GM18868 (cell line): ENCODE measurements around the gene NXF1.
"Not testable (repeated sequence)": the region's sequence is repeated elsewhere in the genome, so short reads cannot be mapped to it uniquely, and the experiment has no call there.

ENCODE experiments used
- ATAC-seq: cut with Tn5 transposase; IDR thresholded peaks from one replicate; pipeline ENCODE4 v1.9.1; 2021; ENCODE audit warnings: mild to moderate bottlenecking, moderate library complexity; ENCODE audit not compliant: unreplicated experiment

NXF1 gene

DNA sequence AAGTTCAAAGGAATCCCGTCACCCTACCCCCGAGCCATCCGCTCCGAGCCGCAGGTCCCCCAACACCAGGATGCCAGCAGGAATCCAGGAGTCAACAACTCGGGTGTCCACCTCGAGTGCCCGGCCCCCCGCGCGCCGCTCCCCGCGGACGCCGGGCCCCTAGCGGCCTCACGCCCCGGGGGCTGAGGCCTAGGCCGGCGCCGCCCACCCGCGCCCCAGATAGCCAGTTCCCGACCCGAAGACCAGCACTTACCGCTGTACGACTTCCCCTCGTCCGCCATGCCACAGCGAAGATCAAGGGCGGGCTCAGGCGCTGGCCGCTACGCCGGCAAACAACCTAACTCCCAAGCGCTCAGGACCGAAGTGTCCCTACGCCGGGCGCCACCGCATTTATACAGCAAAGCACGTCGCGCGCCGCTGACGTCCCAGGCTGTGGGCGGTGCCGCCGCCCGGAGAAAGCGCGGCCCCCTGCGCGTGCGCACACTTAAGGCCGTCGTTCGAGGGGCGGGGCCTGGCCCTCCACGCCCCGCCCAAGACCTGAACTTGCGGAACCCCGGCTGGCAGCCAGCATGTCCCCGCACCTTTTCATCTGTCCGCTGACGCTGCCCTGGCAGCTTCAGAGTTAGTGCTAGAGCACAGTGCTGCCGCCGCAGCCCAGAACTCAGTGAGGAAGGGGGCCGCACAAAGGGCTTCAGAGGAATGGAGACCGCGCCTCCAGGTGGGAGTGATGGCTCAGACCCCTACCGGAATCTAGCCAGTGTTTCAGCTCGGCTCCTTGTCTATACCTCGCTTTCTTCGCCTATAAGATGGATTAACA, at the start of gene NXF1:
TSS of gene NXF1 (minus strand) at position 365 of the 817 bp plus-strand sequence. CDS start at position 281, 84 bp downstream.
- peak; percentile 78 for ATAC-seq

DNA sequence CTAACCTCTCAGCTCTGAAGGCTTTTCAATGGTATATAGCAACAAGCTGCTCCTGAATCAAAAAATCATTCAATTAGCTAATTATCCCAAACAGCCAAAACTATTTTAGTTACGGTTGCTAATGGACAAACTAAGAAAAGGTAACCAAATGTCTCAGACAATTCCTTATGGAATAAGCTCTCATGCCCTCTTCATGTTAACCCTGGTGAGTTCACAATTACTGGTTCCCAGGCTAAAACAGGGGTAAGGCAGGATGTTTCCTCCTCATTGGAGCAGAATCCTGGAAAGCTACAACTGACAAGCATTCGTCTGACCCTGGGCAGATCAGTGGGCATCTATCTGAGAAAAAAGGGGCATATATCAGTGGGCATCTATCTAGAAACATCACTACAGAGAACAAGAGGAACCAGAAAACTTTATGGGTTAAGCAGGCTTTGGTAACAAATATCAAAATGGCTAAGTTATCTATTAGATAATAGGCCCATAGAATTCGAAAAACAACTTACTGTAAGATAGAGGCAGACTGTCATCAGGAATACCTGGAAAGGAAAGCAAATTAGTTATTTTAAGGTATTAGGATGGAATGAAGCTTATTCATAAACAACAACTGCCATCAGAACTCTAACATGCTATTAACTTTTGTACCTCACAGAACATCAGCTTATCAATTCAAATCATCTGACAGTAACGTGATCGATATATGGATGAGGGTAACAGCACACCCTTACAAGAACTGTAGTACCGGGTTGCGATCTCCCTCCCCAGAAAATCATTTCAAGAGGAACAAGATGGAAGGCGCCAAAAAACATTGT, 49.0 kb upstream of the NXF1 start:
- no peak for ATAC-seq

DNA sequence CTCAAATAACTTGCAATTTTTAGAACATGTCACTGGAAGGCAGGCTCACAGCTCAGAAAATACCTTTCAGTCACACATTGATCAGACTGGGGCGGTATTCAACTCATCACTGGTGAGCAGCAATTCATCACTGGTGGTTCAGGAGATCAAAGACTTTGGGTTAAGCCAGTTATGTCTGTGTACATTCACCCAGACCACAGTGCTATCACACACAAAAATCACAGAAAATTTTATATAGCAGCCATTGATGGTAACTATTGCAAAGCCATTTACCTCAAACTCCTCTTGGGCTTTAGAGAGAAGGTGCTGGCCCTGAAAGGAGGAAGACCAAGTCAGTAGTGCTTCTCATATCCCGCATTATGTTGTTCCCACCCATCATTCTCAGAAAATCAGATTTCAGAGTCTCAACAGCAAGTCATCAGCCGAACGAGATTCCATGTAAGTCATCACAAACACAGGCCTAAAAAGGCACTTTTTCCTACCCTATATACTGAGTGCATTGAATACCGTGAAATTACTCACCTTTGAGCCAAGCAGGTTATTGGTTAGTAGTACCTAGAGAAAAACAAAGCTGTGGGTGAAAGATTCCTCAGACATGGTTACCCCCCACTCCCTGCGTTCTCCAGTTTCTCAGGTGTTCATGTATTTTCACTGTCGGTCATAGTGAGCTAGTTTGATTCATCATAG, 48.2 kb upstream of the NXF1 start:
- no peak for ATAC-seq

DNA sequence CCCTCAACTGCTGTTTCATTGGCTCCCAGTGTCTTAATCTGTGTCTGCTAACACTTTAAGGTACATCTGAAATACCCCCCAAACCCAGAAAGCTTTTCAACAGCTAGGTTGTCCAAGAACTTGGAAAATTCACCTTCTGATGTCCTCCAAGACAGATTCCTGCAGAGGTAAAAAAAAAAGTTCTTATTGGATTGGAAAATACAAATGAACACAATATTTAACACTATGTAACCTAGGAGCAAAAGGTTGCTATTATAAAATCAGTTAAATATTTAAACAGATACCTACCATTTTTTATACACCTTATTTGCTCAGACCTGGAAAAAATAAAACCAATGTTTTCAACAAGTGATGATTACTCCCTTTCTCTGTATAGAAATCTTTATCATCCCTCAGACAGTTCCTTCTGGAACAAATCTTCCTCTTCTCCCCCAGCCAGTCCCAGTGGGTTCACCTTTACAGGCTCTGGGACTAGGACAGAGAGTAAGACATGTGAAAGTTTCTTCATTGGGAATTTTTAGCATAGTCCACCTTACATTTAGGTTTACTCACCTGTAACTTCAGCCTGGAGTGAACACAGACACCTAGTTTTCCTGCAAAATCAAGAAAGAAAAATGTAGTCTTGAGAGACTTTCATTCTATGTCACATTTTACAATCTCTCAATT, 47.4 kb upstream of the NXF1 start:
- ATAC-seq = no peak

DNA sequence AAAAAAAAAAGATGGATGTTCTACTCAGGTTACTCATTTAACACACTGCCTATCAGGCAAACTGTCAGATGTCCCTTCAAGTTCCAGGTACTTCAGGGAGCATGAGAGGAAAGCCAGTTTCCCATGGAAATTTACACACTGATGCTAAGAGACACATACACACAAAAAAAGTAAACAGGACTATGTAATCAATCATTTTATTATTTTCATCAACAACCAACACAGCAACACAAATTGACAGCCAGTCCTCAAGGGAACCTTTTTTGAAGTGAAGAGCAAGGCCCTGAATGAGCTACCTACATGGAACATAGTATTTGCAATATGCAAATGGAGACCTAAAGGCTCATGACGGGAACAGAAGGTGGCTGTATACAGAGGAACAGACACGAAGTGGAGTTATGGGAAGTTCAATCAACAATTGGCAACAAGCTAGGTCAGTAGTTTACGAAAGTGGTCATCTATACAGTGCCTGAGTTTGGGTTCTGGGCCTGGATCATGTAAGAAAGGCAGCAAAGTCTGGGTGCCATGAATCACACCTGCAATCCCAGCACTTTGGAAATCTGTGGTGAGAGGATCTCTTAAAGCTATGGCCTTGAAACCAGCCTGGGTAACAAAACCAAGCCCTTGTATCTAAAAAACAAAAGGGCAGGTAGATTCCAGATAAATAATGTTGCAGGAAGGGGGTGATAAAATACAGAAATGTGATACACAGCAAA, 46.7 kb upstream of the NXF1 start:
- ATAC-seq = no peak

DNA sequence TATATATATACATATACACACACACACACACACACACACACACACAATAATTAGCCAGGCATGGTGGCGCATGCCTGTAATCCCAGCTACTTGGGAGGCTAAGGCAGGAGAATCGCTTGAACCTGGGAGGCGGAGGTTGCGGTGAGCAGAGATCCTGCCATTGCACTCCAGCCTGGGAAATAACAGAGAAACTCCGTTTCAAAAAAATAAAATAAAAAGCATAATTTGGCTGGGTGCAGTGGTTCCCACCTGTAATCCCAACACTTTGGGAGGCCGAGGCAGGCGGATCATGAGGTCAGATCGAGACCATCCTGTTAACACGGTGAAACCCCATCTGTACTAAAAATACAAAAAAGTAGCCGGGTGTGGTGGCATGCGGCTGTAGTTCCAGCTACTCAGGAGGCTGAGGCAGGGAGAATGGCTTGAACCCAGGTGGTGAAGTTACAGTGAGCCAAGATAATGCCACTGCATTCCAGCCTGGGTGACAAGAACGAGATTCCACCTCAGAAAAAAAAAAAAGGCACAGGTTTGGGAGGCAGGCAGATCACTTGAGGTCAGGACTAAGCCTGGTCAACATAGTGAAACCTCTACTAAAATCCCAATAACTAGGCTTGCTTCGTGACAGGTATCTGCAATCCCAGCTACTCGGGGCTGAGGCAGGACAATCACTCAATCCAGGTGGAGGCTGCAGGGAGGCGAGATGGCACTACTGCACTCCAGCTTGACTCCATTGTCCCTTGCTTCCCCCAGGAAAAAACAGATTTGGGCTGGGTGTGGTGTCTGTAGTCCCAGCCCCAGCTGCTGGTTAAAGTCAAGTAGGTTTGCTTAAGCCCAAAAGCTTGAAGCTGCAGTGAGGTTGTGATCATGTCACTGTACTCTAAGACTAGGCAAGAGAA, 45.9 kb upstream of the NXF1 start:
- no peak for ATAC-seq

DNA sequence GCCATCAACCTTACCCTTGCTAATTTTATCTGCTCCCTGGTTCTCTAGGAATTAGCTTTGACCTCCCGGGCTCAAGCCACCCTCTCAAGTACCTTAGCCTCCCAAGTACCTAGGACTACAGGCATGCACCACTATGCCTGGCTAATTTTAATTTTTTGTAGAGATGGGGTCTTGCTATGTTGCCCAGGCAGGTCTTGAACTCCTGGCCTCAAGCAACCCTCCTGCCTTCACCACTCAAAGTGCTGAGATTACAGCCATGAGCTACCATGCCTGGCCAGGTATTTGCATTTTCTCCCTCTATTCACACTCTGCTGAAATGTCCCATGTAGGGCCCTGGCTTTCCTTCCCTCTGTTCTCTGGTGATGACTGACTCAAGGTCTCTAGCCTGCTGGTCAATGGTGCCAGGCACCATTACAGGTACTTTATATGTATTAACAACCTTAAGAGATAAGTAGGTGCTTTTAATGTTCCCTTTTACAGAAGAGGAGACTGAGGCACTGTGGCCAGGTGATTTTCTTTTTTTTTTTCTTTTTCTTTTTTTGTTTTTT, 42.6 kb upstream of the NXF1 start:
- ATAC-seq = no peak

DNA sequence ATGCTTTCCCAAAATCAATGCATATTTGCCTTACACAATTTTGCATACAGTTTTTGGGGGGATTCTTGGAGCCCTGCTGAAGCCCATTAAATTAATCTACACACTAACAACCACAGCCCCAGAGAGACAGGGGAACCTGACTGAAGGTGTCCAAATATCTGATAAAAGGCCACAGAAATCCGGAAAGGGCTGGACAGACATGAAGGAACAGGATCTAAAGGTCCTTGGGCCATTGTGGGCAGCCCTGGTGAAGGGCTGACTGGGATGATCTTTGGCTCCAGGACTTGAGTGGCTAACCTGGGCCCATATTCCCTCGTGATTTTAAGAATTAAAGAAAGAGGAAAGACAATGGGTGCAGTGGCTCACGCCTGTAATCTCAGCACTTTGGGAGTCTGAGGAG, 40.9 kb upstream of the NXF1 start:
- ATAC-seq = no peak

DNA sequence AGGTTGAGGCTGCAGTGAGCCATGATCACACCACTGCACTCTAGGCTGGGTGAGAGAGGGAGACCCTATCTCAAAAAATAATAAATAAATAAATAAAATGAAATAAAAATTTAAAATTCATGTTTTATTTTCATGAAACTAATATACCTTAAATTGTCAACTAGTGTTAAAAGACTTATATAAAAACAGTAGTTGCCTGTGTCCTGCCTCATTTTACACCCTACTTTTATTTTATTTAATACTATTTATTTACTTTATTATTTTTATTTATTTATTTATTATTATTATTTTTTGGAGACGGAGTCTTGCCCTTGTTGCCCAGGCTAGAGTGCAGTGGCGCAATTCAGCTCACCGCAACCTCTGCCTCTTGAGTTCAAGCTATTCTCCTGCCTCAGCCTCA, 38.9 kb upstream of the NXF1 start:
- no peak for ATAC-seq

DNA sequence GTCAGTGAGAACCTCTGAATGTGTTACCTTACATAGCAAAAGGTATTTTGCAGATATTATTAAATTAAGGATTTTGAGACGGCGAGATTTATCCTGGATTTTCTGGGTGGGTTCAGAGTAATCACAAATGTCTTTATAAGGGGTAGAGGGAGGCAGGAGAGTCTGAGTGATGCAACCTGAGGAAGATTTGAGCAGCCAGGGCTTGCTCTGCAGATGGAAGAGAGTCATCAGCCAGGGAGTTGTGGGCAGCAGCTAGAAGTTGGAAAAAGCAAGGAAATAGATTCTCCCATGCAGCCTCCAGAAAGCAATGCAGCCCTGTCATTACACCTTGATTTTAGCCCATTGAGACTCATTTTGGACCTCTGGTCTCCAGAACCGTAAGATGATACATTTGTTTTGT, 38.2 kb upstream of the NXF1 start:
- ATAC-seq = no peak

DNA sequence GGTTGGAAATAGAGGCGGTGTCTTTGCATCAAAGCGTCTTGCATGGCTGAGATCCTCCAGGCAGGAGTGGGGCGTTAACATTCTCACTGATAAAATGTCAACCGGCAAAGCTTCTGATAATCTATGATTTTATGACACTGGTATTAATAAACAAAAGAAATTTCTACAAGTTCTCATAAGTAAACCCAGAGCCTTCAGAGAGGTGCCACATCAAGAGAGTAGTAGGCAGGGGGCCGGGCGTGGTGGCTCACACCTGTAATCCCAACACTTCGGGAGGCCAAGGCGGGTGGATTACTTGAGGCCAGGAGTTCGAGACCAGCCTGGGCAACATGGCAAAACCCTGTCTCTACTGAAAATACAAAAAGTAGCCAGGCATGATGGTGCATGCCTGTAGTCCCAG, 37.7 kb upstream of the NXF1 start:
- ATAC-seq = not testable (repeated sequence)

DNA sequence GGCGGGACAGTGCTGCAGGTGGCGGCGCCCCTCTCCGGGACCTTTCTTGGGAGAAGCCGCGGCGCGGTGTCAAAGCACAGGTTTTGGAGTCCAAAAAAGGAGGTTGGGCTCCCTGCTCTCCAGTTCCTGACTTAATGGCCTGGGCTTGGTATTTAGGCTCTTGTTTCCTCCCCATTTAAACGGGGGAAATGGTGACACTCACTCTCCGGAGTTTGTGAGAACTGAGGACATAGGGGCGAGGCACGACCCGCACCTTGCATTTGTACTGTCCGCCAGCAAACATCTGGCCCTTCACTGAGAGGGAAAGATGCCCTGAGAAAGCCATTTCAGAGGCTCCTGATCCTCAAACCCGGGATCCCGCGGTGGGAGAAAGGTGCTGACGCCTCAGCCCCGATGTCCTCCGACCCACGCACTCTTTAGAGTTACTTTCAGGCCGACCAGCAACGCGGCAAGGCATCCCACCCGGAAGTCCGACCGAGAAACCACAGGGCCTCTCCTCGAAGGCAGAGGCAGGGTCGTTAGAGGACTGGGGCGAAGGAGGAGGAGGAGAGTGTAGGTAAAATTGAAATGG, 37.0 kb upstream of the NXF1 start:
- ATAC-seq = no peak

DNA sequence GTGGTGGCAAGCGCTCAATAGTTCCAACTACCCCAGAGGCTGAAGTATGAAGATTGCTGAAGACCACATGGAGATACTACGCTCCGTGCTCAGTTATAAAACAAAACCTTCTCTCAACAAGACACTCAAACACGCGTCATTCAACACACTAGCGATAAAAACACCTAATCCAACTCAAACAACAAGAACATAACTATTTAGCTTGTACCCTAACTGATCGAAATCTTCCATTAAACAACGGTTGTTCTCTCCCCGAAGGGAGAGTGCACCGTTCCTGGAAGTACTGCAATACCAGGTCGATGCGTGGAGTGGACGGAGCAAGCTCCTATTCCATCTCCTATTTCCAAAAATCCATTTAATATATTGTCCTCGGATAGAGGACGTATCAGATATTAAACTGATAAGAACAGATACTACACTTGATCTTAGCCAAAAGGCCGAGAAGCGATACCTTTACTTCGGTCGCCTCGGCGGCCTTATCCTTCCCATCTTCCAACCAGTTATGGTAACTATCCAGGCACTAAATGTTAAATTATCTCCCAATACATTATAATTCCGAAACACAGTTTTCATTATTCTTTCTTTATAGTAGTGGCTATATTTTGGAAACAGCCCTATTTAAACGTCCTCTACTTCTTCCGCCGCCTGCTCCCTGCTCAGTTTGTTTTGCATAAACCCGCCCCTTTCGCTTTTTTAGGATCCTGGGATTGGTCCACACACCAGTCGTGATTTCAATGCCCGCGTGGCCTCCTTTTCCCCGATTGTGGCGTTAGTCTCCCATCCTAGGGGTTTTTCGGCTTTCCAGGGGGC, 36.3 kb upstream of the NXF1 start:
- peak; percentile 67 for ATAC-seq

DNA sequence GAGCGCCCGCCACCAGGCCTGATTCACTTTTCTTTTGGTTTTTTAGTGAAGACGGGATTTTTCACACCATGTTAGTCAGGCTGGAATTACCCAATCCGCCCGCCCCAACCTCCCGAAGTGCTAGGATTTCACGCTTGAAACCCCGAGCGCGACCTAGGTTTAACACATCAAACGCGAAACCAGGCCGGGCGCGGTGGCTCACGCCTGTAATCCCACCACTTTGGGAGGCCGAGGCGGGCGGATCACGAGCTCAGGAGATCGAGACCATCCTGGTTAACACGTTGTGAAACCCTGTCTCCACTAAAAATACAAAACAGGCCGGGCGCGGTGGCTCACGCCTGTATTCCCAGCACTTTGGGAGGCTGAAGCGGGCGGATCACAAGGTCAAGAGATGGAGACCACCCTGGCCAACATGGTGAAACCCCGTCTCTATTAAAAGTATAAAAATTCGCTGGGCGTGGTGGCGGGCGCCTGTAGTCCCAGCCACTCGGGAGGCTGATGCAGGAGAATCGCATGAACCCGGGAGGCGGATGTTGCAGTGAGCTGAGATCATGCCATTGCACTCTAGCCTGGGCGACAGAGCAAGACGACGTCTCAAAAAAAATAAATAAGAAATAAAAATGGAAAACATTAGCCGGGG, 35.6 kb upstream of the NXF1 start:
- ATAC-seq = not testable (repeated sequence)

DNA sequence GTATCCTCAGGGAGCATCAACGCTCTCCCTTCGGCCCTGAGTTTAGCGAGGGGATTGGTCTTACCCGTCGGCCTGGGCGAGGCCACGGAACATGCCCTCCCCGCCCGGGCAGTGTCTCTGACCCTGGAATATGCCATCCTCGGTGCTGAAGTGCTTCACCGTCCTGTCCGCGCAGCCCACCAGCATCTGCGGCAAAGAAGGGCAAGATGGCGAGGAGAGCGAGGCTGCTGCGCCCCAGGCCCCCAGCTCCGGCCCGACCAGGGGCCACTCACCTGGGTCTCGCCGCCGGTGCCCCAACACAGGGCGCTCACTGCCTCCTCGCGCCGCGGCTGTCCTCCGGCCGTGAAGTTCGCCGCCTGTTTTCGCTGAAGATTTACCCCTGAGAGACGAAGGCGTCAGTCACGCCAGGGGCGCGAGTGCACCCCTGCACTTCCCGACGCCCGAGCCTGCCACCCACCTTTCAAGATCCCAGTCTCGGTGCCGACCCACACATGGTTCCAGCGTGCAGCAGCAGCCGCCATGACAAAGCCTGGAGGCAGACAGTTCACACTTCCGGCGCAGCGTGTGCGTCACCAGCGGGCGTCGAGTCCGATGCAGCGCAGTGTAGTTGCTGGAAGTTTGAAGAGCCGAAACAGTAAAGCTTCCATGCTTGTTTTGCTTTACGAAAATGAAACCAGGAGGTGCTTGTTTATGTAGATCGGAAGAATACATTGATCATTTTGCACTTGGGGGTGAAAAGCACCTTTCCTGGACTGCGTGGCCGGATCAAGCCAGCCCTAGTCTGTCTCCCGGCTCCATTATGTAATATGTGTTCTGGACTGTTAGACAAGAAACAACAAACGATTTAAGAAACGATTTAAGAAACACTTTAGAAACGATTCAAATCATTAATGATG, 34.1 kb upstream of the NXF1 start, which contains the start of gene WDR74:
TSS of gene WDR74 (minus strand) at position 541 of the 896 bp plus-strand sequence. CDS start at position 521, 20 bp downstream.
- ATAC-seq = peak; percentile 39

DNA sequence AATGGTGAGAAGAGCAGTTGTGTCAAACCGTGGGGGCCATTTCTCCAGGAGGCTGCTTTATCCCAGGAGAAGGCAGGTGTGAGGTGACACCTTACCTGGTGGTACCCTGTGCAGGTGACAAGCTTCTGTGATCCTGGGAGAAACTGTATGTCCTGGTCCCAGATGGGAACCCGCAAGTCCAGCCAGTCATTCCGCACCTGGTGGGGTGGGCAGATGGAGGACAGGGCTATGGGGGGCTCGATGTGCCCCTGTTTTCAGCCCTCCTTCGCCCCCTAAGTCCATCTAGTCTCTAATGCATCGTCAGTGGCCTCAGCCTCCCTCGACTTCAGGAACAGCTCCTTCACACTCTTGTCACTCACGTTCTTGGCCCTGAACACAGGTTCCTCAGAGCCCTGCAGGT, 30.1 kb upstream of the NXF1 start:
- ATAC-seq = no peak
